ENCODE results near the gene KIF3C. TPM values are rescaled to one million over a fixed set of nuclear protein-coding genes. Genes with fewer than 3 reads are reported as not detected.
"Not testable (repeated sequence)": the region's sequence is repeated elsewhere in the genome, so short reads cannot be mapped to it uniquely, and the experiment has no call there.

KIF3C gene
- total RNA-seq, 1 experiment from 2014 or later = 24.7 TPM

GRCh38 chr2:25926984-25927756, 55.1 kb downstream of the KIF3C start:
- no peak for DNase-seq
- H3K4me3 ChIP-seq (ENCODE audit: insufficient read depth, low read depth, low read length) = no peak overlapping the region
- H3K36me3 ChIP-seq (replicated peaks; ENCODE audit: control insufficient read depth, insufficient read depth, low read length) = peaks cover 21% of the 10 kb centered on the region
- H3K27me3 ChIP-seq (ENCODE audit: control insufficient read depth, insufficient read depth, low read length) = no peaks in the 10 kb centered on the region

- DNase-seq = no peak
- Histone ChIP-seq H3K36me3 (replicated peaks; ENCODE audit: control insufficient read depth, insufficient read depth, low read length) (peaks cover 7% of the 10 kb centered on the region), H3K27me3 (ENCODE audit: control insufficient read depth, insufficient read depth, low read length) (no peaks in the 10 kb centered on the region), H3K4me3 (ENCODE audit: insufficient read depth, low read depth, low read length) (no peak overlapping the region)
Observed at GRCh38 chr2:25922501-25922900, 59.8 kb downstream of the KIF3C start.

DNA sequence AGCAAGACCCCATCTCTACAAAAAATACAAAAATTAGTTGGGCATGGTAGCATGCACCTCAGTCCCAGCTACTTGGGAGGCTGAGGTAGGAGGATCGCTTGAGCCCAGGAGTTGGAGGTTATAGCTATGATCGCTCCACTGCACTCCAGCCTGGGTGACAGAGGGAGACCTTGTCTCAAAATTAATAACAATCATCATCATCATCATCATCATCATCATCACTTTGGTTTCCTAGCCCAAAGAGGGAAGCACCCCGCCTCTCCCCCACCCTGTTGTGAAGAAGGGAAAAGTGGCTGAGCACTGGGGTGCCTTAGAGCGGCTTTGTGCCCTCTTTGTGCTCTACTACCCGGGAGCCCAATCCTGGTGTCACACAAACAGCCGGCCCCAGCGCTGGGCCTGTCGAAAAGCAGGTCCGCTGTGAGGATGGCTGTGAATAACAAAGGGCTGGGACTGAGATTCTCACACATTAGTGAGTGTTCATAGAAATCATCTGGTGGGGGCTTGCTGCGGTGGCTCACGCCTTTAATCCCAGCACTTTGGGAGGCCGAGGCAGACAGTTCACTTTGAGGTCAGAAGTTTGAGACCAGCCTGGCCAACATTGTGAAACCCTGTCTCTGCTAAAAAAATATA, 61.4 kb downstream of the KIF3C start:
- no peaks in the 10 kb centered on the region for H3K36me3 ChIP-seq (replicated peaks; ENCODE audit: control insufficient read depth, insufficient read depth, low read length)
- H3K27me3 ChIP-seq (ENCODE audit: control insufficient read depth, insufficient read depth, low read length) = no peaks in the 10 kb centered on the region
- DNase-seq = peak; percentile 74
- no peak overlapping the region for H3K4me3 ChIP-seq (ENCODE audit: insufficient read depth, low read depth, low read length)

GRCh38 chr2:25920336-25920735, 62.0 kb downstream of the KIF3C start:
- no peaks in the 10 kb centered on the region for H3K36me3 ChIP-seq (replicated peaks; ENCODE audit: control insufficient read depth, insufficient read depth, low read length)
- no peaks in the 10 kb centered on the region for H3K27me3 ChIP-seq (ENCODE audit: control insufficient read depth, insufficient read depth, low read length)
- H3K4me3 ChIP-seq (ENCODE audit: insufficient read depth, low read depth, low read length) = no peak overlapping the region
- DNase-seq = no peak

GRCh38 chr2:25917832-25918231, 64.5 kb downstream of the KIF3C start:
- no peak for DNase-seq
- Histone ChIP-seq H3K4me3 (ENCODE audit: insufficient read depth, low read depth, low read length) (no peak overlapping the region), H3K36me3 (replicated peaks; ENCODE audit: control insufficient read depth, insufficient read depth, low read length) (no peaks in the 10 kb centered on the region), H3K27me3 (ENCODE audit: control insufficient read depth, insufficient read depth, low read length) (no peaks in the 10 kb centered on the region)

DNA sequence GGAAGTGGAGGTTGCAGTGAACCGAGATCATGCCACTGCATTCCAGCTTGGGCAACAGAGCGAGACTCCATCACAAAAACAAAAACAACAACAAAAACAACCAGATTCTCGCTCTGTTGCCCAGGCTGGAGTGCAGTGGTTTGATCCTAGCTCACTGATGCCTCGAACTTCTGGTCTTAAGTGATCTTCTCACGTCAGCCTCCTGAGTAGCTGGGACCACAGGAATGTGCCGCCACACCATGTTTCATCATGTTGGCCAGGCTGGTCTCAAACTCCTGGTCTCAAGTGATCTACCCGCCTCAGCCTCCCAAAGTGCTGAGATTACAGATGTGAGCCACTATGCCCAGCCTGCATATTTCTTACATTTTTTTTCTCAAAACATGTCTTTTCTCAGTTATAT, 64.9 kb downstream of the KIF3C start:
- not testable (repeated sequence) for H3K27me3 ChIP-seq (ENCODE audit: control insufficient read depth, insufficient read depth, low read length); DNase-seq; H3K4me3 ChIP-seq (ENCODE audit: insufficient read depth, low read depth, low read length); H3K36me3 ChIP-seq (replicated peaks; ENCODE audit: control insufficient read depth, insufficient read depth, low read length)

DNA sequence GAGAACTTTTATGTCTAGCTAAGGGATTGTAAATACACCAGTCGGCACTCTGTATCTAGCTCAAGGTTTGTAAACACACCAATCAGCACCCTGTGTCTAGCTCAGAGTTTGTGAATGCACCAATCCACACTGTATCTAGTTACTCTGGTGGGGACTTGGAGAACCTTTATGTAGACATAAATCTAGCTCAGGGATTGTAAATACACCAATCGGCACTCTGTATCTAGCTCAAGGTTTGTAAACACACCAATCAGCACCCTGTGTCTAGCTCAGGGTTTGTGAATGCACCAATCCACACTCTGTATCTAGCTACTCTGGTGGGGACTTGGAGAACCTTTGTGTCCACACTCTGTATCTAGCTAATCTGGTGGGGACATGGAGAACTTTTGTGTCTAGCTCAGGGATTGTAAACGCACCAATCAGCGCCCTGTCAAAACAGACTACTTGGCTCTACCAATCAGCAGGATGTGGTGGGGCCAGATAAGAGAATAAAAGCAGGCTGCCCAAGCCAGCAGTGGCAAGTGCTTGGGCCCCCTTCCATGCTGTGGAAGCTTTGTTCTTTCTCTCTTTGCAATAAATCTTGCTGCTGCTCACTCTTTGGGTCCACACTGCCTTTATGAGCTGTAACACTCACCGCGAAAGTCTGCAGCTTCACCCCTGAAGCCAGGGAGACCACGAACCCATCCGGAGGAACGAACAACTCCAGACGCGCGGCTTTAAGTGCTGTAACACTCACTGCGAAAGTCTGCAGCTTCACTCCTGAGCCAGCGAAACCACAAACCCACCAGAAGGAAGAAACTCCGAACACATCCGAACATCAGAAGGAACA, 66.1 kb downstream of the KIF3C start:
- not testable (repeated sequence) for H3K4me3 ChIP-seq (ENCODE audit: insufficient read depth, low read depth, low read length); H3K36me3 ChIP-seq (replicated peaks; ENCODE audit: control insufficient read depth, insufficient read depth, low read length); H3K27me3 ChIP-seq (ENCODE audit: control insufficient read depth, insufficient read depth, low read length); DNase-seq

DNA sequence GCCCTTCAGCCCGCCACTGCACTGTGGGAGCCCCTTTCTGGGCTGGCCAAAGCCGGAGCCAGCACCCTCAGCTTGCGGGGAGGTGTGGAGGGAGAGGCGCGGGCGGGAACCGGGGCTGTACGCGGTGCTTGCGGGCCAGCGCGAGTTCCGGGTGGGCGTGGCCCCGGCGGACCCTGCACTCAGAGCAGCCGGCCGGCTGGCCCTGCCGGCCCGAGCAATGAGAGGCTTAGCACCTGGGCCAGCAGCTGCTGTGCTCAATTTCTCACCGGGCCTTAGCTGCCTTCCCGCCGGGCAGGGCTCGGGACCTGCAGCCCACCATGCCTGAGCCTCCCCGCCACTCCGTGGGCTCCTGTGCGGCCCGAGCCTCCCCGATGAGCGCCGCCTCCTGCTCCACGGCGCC, 66.9 kb downstream of the KIF3C start:
- not testable (repeated sequence) for H3K36me3 ChIP-seq (replicated peaks; ENCODE audit: control insufficient read depth, insufficient read depth, low read length); H3K27me3 ChIP-seq (ENCODE audit: control insufficient read depth, insufficient read depth, low read length); DNase-seq; H3K4me3 ChIP-seq (ENCODE audit: insufficient read depth, low read depth, low read length)

- not testable (repeated sequence) for H3K27me3 ChIP-seq (ENCODE audit: control insufficient read depth, insufficient read depth, low read length)
Observed at GRCh38 chr2:25913696-25913973, 68.7 kb downstream of the KIF3C start.

DNA sequence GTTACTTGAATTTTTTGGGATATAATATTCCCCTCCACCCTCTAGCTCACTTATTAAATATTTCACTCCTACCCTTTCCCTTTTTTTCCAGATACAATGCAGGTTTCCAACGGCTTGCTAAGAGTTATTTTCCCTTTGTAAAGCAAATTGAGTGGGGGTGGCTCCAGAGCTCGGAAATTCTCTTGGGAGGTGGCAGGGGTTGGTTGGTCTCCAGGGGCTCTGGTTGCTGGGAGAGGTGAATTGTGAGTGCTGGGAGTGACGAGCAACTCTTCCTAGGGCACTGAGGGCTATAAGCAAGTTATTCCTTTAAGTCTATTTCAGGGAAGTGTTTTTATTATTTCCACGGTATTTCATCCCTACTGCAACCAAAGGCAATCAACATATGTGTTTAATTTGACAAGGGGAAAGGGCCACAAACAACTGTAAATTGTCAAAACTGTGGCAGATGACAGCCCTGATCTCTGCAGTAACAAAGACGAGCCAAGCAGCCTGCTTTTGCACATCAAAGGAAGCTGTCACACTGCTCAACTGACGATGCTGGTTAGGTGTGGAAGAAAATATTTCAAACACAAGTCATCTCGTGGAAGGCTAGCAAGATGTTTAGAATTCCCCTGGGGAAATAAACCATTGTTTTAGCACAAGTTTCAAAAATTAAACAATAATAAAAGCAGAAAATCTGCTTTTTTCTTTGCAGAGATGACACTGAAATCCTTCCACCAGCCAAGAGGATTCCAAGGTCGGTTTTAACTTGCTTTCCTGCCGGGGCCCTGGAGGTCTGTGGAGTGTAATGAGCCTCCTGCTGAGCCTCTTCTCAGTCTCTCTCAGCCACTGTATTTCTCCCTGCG, 69.2 kb downstream of the KIF3C start:
- Histone ChIP-seq H3K4me3 (ENCODE audit: insufficient read depth, low read depth, low read length) (no peak overlapping the region), H3K27me3 (ENCODE audit: control insufficient read depth, insufficient read depth, low read length) (no peaks in the 10 kb centered on the region), H3K36me3 (replicated peaks; ENCODE audit: control insufficient read depth, insufficient read depth, low read length) (no peaks in the 10 kb centered on the region)
- peak; percentile 84 for DNase-seq

More at GRCh38 chr2:25913696-25913973, 68.7 kb downstream of the KIF3C start:
- not testable (repeated sequence) for DNase-seq; H3K4me3 ChIP-seq (ENCODE audit: insufficient read depth, low read depth, low read length); H3K36me3 ChIP-seq (replicated peaks; ENCODE audit: control insufficient read depth, insufficient read depth, low read length)

DNA sequence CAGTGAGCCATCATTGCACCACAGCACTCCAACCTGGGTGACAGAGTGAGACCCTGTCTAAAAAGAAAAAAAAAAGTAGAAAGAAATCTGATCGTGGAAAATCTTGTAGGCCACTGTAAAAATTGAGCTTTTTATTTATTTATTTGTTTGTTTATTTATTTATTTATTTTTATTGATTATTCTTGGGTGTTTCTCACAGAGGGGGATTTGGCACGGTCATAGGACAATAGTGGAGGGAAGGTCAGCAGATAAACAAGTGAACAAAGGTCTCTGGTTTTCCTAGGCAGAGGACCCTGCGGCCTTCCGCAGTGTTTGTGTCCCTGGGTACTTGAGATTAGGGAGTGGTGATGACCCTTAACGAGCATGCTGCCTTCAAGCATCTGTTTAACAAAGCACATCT, 72.7 kb downstream of the KIF3C start:
- DNase-seq = not testable (repeated sequence)

DNA sequence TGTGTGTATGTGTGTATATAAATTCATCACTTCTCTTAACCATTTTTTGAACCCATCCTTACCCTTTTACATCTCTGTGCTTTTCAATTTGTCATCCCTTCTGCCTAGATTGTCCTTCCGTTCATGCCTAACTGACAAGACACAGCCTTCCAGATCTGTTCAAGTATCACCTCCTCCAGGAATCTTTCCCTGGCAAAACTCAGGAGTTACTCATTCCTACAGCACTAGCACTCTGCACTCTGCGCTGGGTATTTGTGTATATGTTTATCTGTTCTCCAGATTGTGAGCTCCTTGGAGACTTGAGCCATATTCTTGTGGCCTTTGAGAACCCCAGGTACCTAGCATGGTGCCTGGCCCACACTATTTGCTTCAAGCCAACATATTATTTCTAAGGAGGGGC, 77.2 kb downstream of the KIF3C start:
- H3K36me3 ChIP-seq (replicated peaks; ENCODE audit: control insufficient read depth, insufficient read depth, low read length) = no peaks in the 10 kb centered on the region
- DNase-seq = no peak
- no peaks in the 10 kb centered on the region for H3K27me3 ChIP-seq (ENCODE audit: control insufficient read depth, insufficient read depth, low read length)
- H3K4me3 ChIP-seq (ENCODE audit: insufficient read depth, low read depth, low read length) = no peak overlapping the region

More for the DNA sequence above, 72.7 kb downstream of the KIF3C start:
- H3K36me3 ChIP-seq (replicated peaks; ENCODE audit: control insufficient read depth, insufficient read depth, low read length); H3K4me3 ChIP-seq (ENCODE audit: insufficient read depth, low read depth, low read length); H3K27me3 ChIP-seq (ENCODE audit: control insufficient read depth, insufficient read depth, low read length): not testable (repeated sequence)

GRCh38 chr2:25903216-25903776, 79.0 kb downstream of the KIF3C start:
- H3K27me3 ChIP-seq (ENCODE audit: control insufficient read depth, insufficient read depth, low read length) = no peaks in the 10 kb centered on the region
- H3K36me3 ChIP-seq (replicated peaks; ENCODE audit: control insufficient read depth, insufficient read depth, low read length) = no peaks in the 10 kb centered on the region
- DNase-seq = no peak
- no peak overlapping the region for H3K4me3 ChIP-seq (ENCODE audit: insufficient read depth, low read depth, low read length)

GRCh38 chr2:25899404-25899970, 82.8 kb downstream of the KIF3C start:
- H3K27me3 ChIP-seq (ENCODE audit: control insufficient read depth, insufficient read depth, low read length) = no peaks in the 10 kb centered on the region
- no peaks in the 10 kb centered on the region for H3K36me3 ChIP-seq (replicated peaks; ENCODE audit: control insufficient read depth, insufficient read depth, low read length)
- DNase-seq = no peak
- no peak overlapping the region for H3K4me3 ChIP-seq (ENCODE audit: insufficient read depth, low read depth, low read length)

Data from H7 (cell line).